NT2/D1 (cell line): ENCODE results near the gene PACSIN2.

Source experiments
- YY1 ChIP-seq: IDR thresholded peaks from 2 replicates; pipeline ENCODE4 v1.6.1; 2011; ENCODE audit not compliant: insufficient read length, insufficient read depth
- ZNF274 ChIP-seq: IDR thresholded peaks from 2 replicates; pipeline ENCODE4 v1.6.1; 2011; ENCODE audit warnings: mild to moderate bottlenecking, low read depth, low read length

GRCh38 chr22:42938449-42938848, 76.5 kb downstream of the PACSIN2 start:
- TF ChIP-seq ZNF274 (no peak), YY1 (no peak)
